K562 (cell line): ENCODE measurements around the gene ABCA7. TPM values are rescaled to one million over a fixed set of nuclear protein-coding genes. Genes with fewer than 3 reads are reported as not detected.

Experiments
- ARNT ChIP-seq, 2 experiments: fragments of 450-650 bp; IDR thresholded peaks; 2 replicates each; pipeline ENCODE4 v1.6.1; 2016; ENCODE audit warnings: mild to moderate bottlenecking in 1 of 2
- CHD2 ChIP-seq: IDR thresholded peaks from 2 replicates; pipeline ENCODE4 v1.6.1; 2011; ENCODE audit warnings: low read depth, low read length
- EWSR1 ChIP-seq: fragments of 450-650 bp; IDR thresholded peaks from 2 replicates; pipeline ENCODE4 v1.6.1; 2018; ENCODE audit warnings: borderline replicate concordance, mild to moderate bottlenecking, low read depth, moderate library complexity; ENCODE audit not compliant: partially characterized antibody
- LARP7 ChIP-seq: fragments of 450-650 bp; IDR thresholded peaks from 2 replicates; pipeline ENCODE4 v1.6.1; 2016
- MEF2A ChIP-seq: IDR thresholded peaks from 2 replicates; pipeline ENCODE4 v1.6.1; 2011; ENCODE audit warnings: low read depth, mild to moderate bottlenecking, low read length, moderate library complexity; ENCODE audit not compliant: control insufficient read depth
- MIER1 ChIP-seq: fragments of 450-650 bp; IDR thresholded peaks from 2 replicates; pipeline ENCODE4 v1.6.1; 2016; ENCODE audit warnings: antibody characterized with exemption, mild to moderate bottlenecking, low read depth
- MYC ChIP-seq, 2 experiments: fragments of 250-450 bp in 1 of 2; sonication (Bioruptor Pico) in 1 of 2; IDR thresholded peaks; 2 replicates each; pipeline versions ENCODE4 v1.5.1 to v1.6.1; 2012 to 2021; ENCODE audit warnings: low read depth in 2 of 2, borderline replicate concordance in 1 of 2, improper control_type of control experiment in 1 of 2, low read length in 1 of 2, mild to moderate bottlenecking in 1 of 2, moderate library complexity in 1 of 2
- NFIC ChIP-seq: fragments of 450-650 bp; IDR thresholded peaks from 2 replicates; pipeline ENCODE4 v1.6.1; 2017; ENCODE audit warnings: mild to moderate bottlenecking, inconsistent platforms
- NFRKB ChIP-seq: fragments of 450-650 bp; IDR thresholded peaks from 2 replicates; pipeline ENCODE4 v1.6.1; 2016; ENCODE audit warnings: low read depth
- PTBP1 ChIP-seq: fragments of 200-400 bp; formaldehyde crosslinking; IDR thresholded peaks from 2 replicates; pipeline ENCODE4 v1.6.1; 2017; ENCODE audit warnings: low read depth, low read length
- PYGO2 ChIP-seq: fragments of 450-650 bp; IDR thresholded peaks from 2 replicates; pipeline ENCODE4 v1.6.1; 2016; ENCODE audit warnings: mild to moderate bottlenecking, missing genetic modification characterization, moderate library complexity, missing compliant biosample characterization
- SIN3A ChIP-seq, 2 experiments: fragments of 150-350 bp in 1 of 2; IDR thresholded peaks; 2 replicates each; pipeline ENCODE4 v1.6.1; 2011 to 2016; ENCODE audit warnings: borderline replicate concordance in 2 of 2, low read depth in 2 of 2, low read length in 2 of 2, mild to moderate bottlenecking in 2 of 2, moderate library complexity in 2 of 2; ENCODE audit not compliant: control insufficient read depth in 1 of 2
- TAF9B ChIP-seq: fragments of 450-650 bp; IDR thresholded peaks from 2 replicates; pipeline ENCODE4 v1.6.1; 2018; ENCODE audit warnings: mild to moderate bottlenecking; ENCODE audit not compliant: partially characterized antibody
- U2AF2 ChIP-seq: fragments of 200-400 bp; formaldehyde crosslinking; optimal IDR thresholded peaks from 2 replicates; pipeline ENCODE3; 2017; ENCODE audit warnings: low read depth, mild to moderate bottlenecking, low read length
- ZFP36 ChIP-seq: fragments of 150-350 bp; IDR thresholded peaks from 2 replicates; pipeline ENCODE4 v1.6.1; 2018; ENCODE audit warnings: low read length, low read depth; ENCODE audit not compliant: partially characterized antibody
- ZNF175 ChIP-seq: fragments of 200-800 bp; sonication (Bioruptor generic); IDR thresholded peaks from 2 replicates; pipeline ENCODE4 v1.6.1; 2016; ENCODE audit warnings: low read depth, mild to moderate bottlenecking, missing genetic modification characterization, missing compliant biosample characterization
- ZNF347 ChIP-seq: fragments of 450-650 bp; formaldehyde crosslinking; IDR thresholded peaks from 2 replicates; pipeline ENCODE4 v1.4.0; 2020; ENCODE audit warnings: low read depth, mild to moderate bottlenecking, moderate library complexity
- ZNF41 ChIP-seq: fragments of 250-450 bp; sonication (Bioruptor Pico); conservative IDR thresholded peaks from 2 replicates; pipeline ENCODE4 v1.4.0; 2020; ENCODE audit warnings: mild to moderate bottlenecking
- ZNF444 ChIP-seq: fragments of 250-450 bp; sonication (Bioruptor Pico); IDR thresholded peaks from 2 replicates; pipeline ENCODE4 v1.4.0; 2020; ENCODE audit warnings: mild to moderate bottlenecking, moderate library complexity
- ZNF785 ChIP-seq: fragments of 250-450 bp; sonication (Bioruptor Pico); IDR thresholded peaks from 2 replicates; pipeline ENCODE4 v1.4.0; 2020; ENCODE audit warnings: mild to moderate bottlenecking
- polyA plus RNA-seq, 8 experiments: library from polyadenylated mRNA; depleted of rRNA in 4 of 8; stranded (reverse) in 5 of 8; unstranded in 3 of 8; fragments of >200 nt; fragmentation: Nextera tagmentation in 2 of 8; fragmentation: Illumina TruSeq in 1 of 8; extraction: Ambion mirVana in 2 of 8; extraction: Trizol in 1 of 8; gene quantifications; 2 replicates each; pipeline versions ENCODE4 v1.2.1 to v1.2.3, GENCODE V29; 2011 to 2014; ENCODE audit warnings: inconsistent platforms in 1 of 8, missing spikeins in 1 of 8
- total RNA-seq, 7 experiments: library from RNA; depleted of rRNA in 6 of 7; stranded (reverse); fragments of >200 nt in 6 of 7; fragmentation: Illumina TruSeq in 2 of 7; extraction: Trizol in 2 of 7; gene quantifications; 2 replicates each; pipeline versions ENCODE4 v1.2.1 to v1.2.3, GENCODE V29; 2011 to 2021; ENCODE audit warnings: low replicate concordance in 1 of 7
- TF ChIP-seq, protein P1 (sequence below): fragments of 250-450 bp; sonication (Bioruptor Pico); IDR thresholded peaks from 2 replicates; pipeline ENCODE4 v1.4.0; 2020; ENCODE audit warnings: mild to moderate bottlenecking, moderate library complexity
- TF ChIP-seq, protein P2 (sequence below): fragments of 250-450 bp; sonication (Bioruptor Pico); IDR thresholded peaks from 2 replicates; pipeline ENCODE4 v1.8.0; 2021; ENCODE audit warnings: borderline replicate concordance, mild to moderate bottlenecking, moderate library complexity; ENCODE audit not compliant: poor library complexity, severe bottlenecking
- TF ChIP-seq, protein P3 (sequence below): fragments of 450-650 bp; formaldehyde crosslinking; conservative IDR thresholded peaks from 2 replicates; pipeline ENCODE4 v1.4.0; 2022; ENCODE audit warnings: mild to moderate bottlenecking, missing genetic modification characterization
- TF ChIP-seq, protein P4 (sequence below), 2 experiments: fragments of 450-650 bp in 1 of 2; sonication (generic) in 1 of 2; formaldehyde crosslinking; conservative IDR thresholded peaks; 2 replicates each; pipeline versions ENCODE4 v1.4.0 to v1.8.1; 2020 to 2022; ENCODE audit warnings: mild to moderate bottlenecking in 1 of 2, missing genetic modification reagents in 1 of 2

ABCA7 gene
- total and polyA plus RNA-seq, 9 of the 15 experiments (the other 6 are each of a cell fraction or from before 2014, with no cell fraction given) = 2.3 to 96.1 (median 31.2) TPM

DNA sequence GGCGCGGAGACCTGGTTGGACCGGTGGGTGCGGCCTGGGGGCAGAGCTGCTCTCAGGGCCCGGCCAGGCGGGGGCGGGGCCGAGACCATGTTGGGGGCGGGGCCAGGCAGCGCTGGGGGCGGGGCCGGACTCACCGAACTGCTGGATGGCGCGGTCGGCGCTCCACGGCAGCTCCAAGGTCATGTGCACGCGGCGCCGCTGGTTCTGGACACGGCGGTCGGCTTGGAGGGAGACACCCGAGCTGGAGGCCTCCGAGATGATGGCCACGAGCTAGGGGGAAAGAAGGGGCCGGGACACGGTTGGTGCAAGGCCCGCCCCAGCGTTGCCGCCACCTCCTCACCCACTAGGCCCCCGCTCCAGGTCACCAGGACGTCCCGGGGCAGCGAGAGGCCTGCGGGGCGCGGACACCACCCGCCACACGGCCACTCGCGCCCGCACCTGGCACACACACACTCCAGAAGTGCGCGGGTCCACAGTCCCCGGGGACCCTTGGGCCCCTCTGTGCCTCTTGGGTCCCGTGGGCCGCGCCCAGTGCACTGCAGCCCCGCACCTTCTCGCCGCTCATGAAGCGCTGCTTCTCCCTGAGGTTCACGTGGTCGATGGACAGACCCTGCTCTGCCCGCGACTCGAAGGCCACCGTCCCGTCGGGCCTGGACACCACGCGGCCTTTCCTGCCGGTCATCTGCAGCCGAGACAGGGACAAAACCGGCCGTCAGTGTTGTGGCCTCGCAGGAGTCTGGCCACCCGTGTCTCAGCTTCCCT, 72.5 kb downstream of the ABCA7 start (continued):
- TF ChIP-seq, protein P1, sequence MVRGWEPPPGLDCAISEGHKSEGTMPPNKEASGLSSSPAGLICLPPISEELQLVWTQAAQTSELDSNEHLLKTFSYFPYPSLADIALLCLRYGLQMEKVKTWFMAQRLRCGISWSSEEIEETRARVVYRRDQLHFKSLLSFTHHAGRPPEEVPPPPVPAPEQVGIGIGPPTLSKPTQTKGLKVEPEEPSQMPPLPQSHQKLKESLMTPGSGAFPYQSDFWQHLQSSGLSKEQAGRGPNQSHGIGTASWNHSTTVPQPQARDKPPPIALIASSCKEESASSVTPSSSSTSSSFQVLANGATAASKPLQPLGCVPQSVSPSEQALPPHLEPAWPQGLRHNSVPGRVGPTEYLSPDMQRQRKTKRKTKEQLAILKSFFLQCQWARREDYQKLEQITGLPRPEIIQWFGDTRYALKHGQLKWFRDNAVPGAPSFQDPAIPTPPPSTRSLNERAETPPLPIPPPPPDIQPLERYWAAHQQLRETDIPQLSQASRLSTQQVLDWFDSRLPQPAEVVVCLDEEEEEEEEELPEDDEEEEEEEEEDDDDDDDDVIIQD (CRISPR knock-in tag) = no peak
- no peak for TF ChIP-seq ARNT (IDR thresholded peaks at IDR 0.05)
- no peak for TF ChIP-seq MIER1
- TF ChIP-seq ZFP36 = no peak
- TF ChIP-seq LARP7 = no peak
- no peak for TF ChIP-seq ZNF785 (CRISPR knock-in tag)
- TF ChIP-seq, protein P2, sequence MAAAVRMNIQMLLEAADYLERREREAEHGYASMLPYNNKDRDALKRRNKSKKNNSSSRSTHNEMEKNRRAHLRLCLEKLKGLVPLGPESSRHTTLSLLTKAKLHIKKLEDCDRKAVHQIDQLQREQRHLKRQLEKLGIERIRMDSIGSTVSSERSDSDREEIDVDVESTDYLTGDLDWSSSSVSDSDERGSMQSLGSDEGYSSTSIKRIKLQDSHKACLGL (CRISPR knock-in tag) = no peak
- no peak for TF ChIP-seq CHD2
- TF ChIP-seq ZNF347 (CRISPR knock-in tag) = no peak
- TF ChIP-seq, protein P3, sequence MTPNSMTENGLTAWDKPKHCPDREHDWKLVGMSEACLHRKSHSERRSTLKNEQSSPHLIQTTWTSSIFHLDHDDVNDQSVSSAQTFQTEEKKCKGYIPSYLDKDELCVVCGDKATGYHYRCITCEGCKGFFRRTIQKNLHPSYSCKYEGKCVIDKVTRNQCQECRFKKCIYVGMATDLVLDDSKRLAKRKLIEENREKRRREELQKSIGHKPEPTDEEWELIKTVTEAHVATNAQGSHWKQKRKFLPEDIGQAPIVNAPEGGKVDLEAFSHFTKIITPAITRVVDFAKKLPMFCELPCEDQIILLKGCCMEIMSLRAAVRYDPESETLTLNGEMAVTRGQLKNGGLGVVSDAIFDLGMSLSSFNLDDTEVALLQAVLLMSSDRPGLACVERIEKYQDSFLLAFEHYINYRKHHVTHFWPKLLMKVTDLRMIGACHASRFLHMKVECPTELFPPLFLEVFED (CRISPR knock-in tag) = no peak
- no peak for TF ChIP-seq EWSR1
- TF ChIP-seq SIN3A (IDR thresholded peaks at IDR 0.05; ENCODE audit: borderline replicate concordance in 2 of 2, control insufficient read depth in 1 of 2, low read depth in 2 of 2, low read length in 2 of 2) = peak in 1 of 2 experiments; percentile 57; a peak in 1 of 4 replicates
- no peak for TF ChIP-seq ZNF444 (CRISPR knock-in tag)
- TF ChIP-seq U2AF2 = no peak
- TF ChIP-seq ZNF41 (CRISPR knock-in tag) = no peak
- TF ChIP-seq TAF9B = no peak
- 0 out of 2 replicates have a peak, but pooled peaks have one; percentile 22 for TF ChIP-seq MYC (IDR thresholded peaks at IDR 0.05; ENCODE audit: low read depth, low read length)
- TF ChIP-seq MYC (CRISPR knock-in tag; IDR thresholded peaks at IDR 0.05; ENCODE audit: borderline replicate concordance, low read depth) = no peak
- TF ChIP-seq, protein P4, sequence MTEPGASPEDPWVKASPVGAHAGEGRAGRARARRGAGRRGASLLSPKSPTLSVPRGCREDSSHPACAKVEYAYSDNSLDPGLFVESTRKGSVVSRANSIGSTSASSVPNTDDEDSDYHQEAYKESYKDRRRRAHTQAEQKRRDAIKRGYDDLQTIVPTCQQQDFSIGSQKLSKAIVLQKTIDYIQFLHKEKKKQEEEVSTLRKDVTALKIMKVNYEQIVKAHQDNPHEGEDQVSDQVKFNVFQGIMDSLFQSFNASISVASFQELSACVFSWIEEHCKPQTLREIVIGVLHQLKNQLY (CRISPR knock-in tag; conservative IDR thresholded peaks at IDR 0.05) = no peak
- no peak for TF ChIP-seq PTBP1
- no peak for TF ChIP-seq PYGO2
- no peak for TF ChIP-seq NFRKB
- no peak for TF ChIP-seq MEF2A
- no peak for TF ChIP-seq ZNF175
- TF ChIP-seq NFIC = 0 out of 2 replicates have a peak, but pooled peaks have one; percentile 10
